Amniotic epithelial cell (primary cell): Measurements from ENCODE around the gene P2RX5.

Experiments
- DNase-seq: peaks from one replicate; pipeline ENCODE4 v3.0.0-alpha.2; 2010; ENCODE audit warnings: low read depth

The P2RX5 gene

GRCh38 chr17:3657588-3657869, 38.4 kb downstream of the P2RX5 start:
- DNase-seq = no peak

GRCh38 chr17:3656755-3657587, 39.0 kb downstream of the P2RX5 start:
- DNase-seq = no peak

GRCh38 chr17:3656353-3656752, 39.6 kb downstream of the P2RX5 start:
- no peak for DNase-seq

GRCh38 chr17:3655766-3656165, 40.2 kb downstream of the P2RX5 start:
- no peak for DNase-seq

- DNase-seq = peak; percentile 75
Observed at GRCh38 chr17:3647769-3648555, 48.0 kb downstream of the P2RX5 start.

- no peak for DNase-seq
Observed at GRCh38 chr17:3647251-3647650, 48.7 kb downstream of the P2RX5 start.

GRCh38 chr17:3645310-3645709, 50.6 kb downstream of the P2RX5 start:
- DNase-seq = no peak

GRCh38 chr17:3643889-3644349, 52.0 kb downstream of the P2RX5 start:
- DNase-seq = peak; percentile 41

- DNase-seq = peak; percentile 85
Observed at GRCh38 chr17:3641717-3642486, 54.1 kb downstream of the P2RX5 start.

- no peak for DNase-seq
Observed at GRCh38 chr17:3641014-3641413, 54.9 kb downstream of the P2RX5 start.

- peak; percentile 53 for DNase-seq
Observed at GRCh38 chr17:3639981-3640596, 55.9 kb downstream of the P2RX5 start.

- no peak for DNase-seq
Observed at GRCh38 chr17:3636908-3637373, 59.0 kb downstream of the P2RX5 start.

GRCh38 chr17:3636154-3636907, 59.6 kb downstream of the P2RX5 start, which contains the start of the genes CTNS and SHPK:
Gene CTNS (plus strand): TSS chr17:3636760. CDS start chr17:3640207, 3,447 bp downstream.
Gene SHPK (minus strand): TSS chr17:3636250. CDS start chr17:3636219, 31 bp downstream.
- peak; percentile 93 for DNase-seq

- DNase-seq = no peak
Observed at GRCh38 chr17:3635474-3636153, 60.3 kb downstream of the P2RX5 start.

- no peak for DNase-seq
Observed at GRCh38 chr17:3632287-3632686, 63.7 kb downstream of the P2RX5 start.

GRCh38 chr17:3630781-3631180, 65.2 kb downstream of the P2RX5 start:
- no peak for DNase-seq

GRCh38 chr17:3627769-3628167, 68.2 kb downstream of the P2RX5 start:
- DNase-seq = no peak

GRCh38 chr17:3626831-3627768, 68.9 kb downstream of the P2RX5 start:
- DNase-seq = no peak
